Panc1 (cell line): ENCODE measurements around the gene ERN2.

Experiments used
- POLR2AphosphoS5 ChIP-seq: IDR thresholded peaks from 2 replicates; pipeline ENCODE4 v1.6.1; 2012; ENCODE audit warnings: mild to moderate bottlenecking, low read depth, low read length, moderate library complexity
- SIN3A ChIP-seq: IDR thresholded peaks from 2 replicates; pipeline ENCODE4 v1.6.1; 2012; ENCODE audit warnings: low read depth, mild to moderate bottlenecking, low read length, moderate library complexity, borderline replicate concordance; ENCODE audit not compliant: insufficient read depth
- TF ChIP-seq, protein P1 (sequence below), 2 experiments: IDR thresholded peaks; 2 replicates each; pipeline ENCODE4 v1.6.1; 2011 to 2012; ENCODE audit warnings: low read depth in 2 of 2, control low read depth in 1 of 2, low read length in 1 of 2, mild to moderate bottlenecking in 1 of 2, moderate library complexity in 1 of 2; ENCODE audit not compliant: insufficient read depth in 1 of 2
- TF ChIP-seq, protein P2 (sequence below): fragments of 450-650 bp; IDR thresholded peaks from 2 replicates; pipeline ENCODE4 v1.5.1; 2017; ENCODE audit warnings: mild to moderate bottlenecking

DNA sequence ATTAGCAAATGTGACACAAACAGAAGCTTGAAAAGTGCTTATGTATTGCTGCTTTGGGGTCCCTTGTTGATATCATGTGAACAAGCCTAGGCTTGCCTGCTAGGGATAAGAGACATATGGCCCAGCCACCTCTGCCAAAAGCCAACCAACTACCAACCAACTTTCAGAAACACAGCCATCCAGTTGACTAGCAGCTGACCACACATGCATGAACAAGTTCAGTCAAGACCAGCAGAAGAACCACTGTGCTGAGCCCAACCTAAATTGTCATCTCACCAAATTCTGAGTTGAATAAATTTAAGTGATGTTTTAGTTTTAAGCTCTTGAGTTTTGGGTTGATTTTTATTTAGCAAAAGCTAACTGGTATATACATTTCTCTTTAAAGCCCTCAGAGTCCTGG is 3.5 kb downstream of the ERN2 start:
- TF ChIP-seq, protein P1, sequence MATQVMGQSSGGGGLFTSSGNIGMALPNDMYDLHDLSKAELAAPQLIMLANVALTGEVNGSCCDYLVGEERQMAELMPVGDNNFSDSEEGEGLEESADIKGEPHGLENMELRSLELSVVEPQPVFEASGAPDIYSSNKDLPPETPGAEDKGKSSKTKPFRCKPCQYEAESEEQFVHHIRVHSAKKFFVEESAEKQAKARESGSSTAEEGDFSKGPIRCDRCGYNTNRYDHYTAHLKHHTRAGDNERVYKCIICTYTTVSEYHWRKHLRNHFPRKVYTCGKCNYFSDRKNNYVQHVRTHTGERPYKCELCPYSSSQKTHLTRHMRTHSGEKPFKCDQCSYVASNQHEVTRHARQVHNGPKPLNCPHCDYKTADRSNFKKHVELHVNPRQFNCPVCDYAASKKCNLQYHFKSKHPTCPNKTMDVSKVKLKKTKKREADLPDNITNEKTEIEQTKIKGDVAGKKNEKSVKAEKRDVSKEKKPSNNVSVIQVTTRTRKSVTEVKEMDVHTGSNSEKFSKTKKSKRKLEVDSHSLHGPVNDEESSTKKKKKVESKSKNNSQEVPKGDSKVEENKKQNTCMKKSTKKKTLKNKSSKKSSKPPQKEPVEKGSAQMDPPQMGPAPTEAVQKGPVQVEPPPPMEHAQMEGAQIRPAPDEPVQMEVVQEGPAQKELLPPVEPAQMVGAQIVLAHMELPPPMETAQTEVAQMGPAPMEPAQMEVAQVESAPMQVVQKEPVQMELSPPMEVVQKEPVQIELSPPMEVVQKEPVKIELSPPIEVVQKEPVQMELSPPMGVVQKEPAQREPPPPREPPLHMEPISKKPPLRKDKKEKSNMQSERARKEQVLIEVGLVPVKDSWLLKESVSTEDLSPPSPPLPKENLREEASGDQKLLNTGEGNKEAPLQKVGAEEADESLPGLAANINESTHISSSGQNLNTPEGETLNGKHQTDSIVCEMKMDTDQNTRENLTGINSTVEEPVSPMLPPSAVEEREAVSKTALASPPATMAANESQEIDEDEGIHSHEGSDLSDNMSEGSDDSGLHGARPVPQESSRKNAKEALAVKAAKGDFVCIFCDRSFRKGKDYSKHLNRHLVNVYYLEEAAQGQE (IDR thresholded peaks at IDR 0.05; ENCODE audit: insufficient read depth in 1 of 2, low read depth in 2 of 2, low read length in 1 of 2): no peak
- TF ChIP-seq, protein P2, sequence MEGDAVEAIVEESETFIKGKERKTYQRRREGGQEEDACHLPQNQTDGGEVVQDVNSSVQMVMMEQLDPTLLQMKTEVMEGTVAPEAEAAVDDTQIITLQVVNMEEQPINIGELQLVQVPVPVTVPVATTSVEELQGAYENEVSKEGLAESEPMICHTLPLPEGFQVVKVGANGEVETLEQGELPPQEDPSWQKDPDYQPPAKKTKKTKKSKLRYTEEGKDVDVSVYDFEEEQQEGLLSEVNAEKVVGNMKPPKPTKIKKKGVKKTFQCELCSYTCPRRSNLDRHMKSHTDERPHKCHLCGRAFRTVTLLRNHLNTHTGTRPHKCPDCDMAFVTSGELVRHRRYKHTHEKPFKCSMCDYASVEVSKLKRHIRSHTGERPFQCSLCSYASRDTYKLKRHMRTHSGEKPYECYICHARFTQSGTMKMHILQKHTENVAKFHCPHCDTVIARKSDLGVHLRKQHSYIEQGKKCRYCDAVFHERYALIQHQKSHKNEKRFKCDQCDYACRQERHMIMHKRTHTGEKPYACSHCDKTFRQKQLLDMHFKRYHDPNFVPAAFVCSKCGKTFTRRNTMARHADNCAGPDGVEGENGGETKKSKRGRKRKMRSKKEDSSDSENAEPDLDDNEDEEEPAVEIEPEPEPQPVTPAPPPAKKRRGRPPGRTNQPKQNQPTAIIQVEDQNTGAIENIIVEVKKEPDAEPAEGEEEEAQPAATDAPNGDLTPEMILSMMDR: no peak
- no peak for TF ChIP-seq SIN3A
- no peak for TF ChIP-seq POLR2AphosphoS5
